Measurements from ENCODE around the gene ZNF492.
"Not testable (repeated sequence)": the region's sequence is repeated elsewhere in the genome, so short reads cannot be mapped to it uniquely, and the experiment has no call there.

ZNF492 gene

DNA sequence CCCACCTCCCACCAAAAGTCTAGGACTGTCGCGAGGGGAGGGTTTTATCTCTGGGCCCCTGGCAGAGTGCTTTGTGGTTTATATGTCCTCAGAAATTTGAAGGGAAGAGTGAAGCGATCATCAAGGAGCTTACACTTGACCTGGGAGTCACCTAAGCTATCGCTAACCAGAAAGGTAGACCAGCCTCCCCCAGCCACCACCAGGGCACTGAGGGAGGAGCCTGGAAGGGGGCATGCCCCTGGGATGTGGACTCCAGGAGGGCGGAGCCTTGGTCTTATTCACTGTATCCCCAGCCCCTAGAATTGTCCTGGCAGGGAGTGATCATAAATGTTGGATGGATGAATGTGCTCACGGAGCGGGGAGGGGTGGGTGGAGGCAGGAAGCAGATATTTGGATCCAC, 16.9 kb upstream of the ZNF492 start:
- DNase-seq (ENCODE audit: low read depth, low spot score), result not testable (repeated sequence)

DNA sequence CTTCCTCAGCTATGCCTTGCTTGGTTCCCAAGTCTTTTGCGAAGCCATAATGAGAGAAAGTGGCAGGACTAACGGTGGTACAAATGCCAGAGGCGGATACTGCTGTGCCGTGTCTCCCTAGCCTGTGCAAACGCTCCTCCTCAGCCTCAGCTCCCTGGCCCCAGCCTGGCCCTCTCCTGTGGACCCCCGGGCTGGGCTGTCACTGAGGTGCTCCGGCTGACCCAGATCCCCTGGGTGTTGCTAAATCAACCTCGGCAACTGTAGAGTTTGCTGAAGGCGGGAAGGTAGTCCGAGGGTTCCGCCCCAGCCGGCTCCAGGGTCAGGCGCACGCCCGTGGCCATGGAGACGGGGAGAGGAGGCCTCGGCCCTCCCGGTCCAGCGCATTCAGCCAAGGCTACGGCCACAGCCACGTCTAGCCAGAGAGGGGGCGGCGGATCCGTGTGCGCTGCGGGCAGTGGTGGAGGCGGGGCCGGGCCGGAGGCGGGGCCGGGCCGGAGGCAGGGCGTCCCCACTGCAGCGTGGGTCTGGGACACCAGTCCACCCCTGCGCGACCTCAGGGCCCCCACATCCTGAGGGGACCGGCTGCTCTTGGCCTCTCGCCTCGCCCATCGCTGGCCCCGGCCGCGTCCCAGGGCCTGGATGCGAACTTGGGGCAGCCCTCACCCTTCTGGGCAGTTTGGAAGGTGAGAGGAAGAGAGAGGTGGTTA, 16.4 kb upstream of the ZNF492 start:
- DNase-seq (ENCODE audit: low read depth, low spot score), result no peak

DNA sequence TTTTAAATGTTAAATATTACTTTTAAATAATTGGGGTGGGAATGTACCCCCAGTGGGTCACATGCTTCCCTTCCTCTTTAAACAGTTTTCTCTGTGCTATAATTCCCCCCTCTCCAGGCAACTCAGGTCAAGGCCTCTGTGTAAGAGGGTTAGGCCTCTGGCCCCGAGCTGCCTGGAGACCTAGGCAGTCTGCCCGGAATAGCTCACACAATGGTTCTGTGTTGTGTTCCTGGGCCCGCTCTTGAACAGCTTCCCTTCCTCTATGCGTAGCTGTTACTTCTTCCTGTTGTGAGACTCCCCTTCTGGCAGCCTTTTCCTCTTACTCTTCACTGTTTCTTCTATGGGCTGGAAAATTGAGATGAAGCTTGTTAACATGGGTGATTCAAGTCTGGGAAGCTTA, 14.8 kb upstream of the ZNF492 start:
- DNase-seq (ENCODE audit: low read depth, low spot score), result no peak

DNA sequence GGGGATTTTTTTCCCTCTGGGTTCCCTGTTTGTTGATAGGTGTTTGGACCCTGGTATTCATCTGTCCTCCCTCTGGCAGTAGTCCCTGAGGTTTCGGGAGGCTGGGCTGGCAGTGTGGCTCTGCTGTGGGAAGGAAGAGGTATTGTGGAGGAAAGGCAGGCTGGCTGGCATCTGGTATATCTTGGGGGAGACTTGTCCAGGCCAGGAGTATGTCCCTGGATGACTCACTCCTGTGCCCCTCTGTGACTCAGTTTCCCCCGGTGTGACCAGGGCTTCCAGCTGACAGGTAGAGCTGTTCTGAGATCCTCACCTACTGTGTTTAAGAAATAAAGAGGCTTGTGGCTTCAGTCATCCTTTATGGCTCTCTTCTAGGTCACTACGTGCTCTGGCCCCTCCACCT, 14.2 kb upstream of the ZNF492 start:
- DNase-seq (ENCODE audit: low read depth, low spot score), result no peak

DNA sequence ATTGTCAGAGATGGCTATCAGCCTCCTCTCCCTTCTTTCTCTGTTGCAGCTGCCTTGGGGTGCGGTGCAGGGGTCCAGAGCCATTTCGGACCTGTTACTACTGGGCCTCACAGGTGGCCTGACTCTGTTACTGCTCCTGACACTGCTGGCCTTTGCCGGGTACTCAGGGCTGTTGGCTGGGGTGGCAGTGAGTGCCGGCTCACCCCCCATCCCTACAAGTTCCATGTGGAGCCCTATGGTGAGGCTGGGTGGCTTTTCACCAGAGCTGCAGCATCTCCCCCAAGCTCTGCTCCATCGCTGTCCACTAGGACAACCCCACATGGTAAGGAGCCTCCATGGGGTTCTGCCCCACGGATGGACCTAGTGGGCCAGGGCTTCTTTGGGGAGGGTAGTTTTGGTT, 13.7 kb upstream of the ZNF492 start:
- no peak for DNase-seq (ENCODE audit: low read depth, low spot score)

DNA sequence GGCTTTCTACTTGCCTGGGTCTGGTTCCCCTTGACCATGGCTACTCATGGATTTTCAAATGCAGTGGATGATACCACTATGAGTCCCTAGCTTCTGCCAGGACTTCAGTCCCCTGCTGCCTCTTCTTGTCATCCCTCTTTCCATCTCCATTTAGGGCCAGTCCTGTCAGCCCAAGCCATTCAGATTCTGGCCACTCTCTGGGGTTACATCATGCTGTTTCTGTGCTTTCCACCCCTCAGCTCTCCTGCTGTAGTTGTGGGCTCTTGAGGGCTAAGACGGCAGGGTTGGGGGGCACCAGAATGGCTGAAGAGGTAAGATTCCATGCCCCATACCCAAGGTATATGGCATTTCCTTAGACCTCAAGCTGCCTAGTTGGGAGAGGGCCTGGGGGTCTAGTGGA, 13.2 kb upstream of the ZNF492 start:
- no peak for DNase-seq (ENCODE audit: low read depth, low spot score)

DNA sequence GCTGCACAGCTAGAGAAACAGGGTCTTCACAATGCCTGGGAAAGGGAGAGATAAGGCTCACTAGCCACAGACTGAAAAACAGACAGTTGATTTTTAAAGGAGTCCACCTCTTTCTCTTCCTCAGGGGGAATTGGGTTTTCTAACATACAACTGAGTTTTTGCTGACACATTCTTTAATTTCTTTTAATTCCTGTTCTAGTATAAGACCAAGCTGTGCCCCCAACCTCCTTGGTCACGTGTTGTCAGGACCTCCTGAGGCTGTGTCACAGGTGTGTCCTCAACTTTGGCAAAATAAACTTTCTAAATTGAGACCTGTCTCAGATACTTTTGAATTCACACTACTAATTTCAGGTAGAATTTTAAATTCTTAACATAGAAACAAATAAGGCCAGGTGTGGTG, 12.1 kb upstream of the ZNF492 start:
- no peak for DNase-seq (ENCODE audit: low read depth, low spot score)

DNA sequence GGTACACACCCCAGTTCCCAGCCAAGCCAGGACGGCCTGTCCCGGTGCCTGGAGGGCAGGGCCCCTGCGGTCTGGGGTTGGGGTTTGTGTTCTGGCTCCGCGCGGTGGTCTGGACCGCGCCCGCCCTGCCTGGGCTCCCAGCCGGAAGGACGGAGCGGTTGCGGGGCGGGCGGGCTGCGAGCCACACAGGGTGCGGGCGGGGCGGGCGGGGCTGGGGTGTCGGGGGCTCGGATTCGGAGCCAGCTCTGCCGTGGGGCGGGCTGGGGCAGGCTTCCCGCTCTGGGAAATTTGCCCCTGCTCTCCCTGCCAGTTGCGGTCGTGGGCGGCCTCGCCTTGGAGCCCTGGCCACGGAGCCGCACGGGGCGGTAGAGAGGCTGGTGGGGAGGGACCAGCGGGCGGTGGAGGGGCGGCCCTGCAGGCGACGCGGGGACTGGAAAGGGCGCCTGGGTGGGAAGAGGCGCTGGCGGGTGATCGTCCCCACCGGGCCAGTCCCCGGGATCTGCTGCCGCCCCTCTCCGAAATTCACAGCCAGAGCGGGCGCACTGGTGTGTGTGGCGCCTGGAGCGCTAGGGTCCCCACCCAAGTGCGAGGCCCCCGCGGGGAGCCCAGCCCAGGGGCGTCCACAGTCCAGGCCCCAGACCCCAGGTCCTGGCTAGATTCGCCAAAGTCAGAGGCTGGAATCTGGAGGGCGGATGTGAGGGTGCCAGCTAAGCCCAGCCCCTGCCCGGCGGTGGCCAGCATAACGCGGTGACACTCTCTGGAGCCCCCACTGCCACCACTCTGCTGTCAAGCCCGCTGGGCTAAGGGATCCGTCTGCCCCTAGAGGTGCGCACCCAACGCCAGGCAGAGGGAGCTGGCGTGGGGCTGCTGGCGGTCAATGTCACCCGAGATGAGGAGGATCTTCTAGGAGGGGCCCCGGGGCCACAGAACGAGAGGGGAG, 11.0 kb upstream of the ZNF492 start:
- no peak for DNase-seq (ENCODE audit: low read depth, low spot score)

DNA sequence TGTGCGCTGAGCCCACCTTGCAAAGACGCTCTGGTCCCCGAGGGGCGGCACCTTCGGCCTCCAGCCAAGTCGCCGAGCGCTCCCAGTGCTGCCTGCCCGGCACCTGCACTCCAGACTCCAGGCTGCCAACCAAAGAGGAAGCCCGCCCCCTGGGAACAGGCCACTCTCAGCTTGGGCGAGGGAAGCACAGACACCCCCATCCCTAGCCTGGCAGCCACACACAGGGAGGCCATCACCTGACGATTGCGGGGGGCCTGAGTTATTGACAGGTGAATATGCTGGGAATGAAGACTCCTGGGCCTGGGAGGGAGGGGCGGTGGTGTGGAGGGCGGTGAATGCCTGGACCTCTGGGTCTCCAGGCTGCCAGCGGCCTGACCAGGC, 10.3 kb upstream of the ZNF492 start:
- no peak for DNase-seq (ENCODE audit: low read depth, low spot score)

DNA sequence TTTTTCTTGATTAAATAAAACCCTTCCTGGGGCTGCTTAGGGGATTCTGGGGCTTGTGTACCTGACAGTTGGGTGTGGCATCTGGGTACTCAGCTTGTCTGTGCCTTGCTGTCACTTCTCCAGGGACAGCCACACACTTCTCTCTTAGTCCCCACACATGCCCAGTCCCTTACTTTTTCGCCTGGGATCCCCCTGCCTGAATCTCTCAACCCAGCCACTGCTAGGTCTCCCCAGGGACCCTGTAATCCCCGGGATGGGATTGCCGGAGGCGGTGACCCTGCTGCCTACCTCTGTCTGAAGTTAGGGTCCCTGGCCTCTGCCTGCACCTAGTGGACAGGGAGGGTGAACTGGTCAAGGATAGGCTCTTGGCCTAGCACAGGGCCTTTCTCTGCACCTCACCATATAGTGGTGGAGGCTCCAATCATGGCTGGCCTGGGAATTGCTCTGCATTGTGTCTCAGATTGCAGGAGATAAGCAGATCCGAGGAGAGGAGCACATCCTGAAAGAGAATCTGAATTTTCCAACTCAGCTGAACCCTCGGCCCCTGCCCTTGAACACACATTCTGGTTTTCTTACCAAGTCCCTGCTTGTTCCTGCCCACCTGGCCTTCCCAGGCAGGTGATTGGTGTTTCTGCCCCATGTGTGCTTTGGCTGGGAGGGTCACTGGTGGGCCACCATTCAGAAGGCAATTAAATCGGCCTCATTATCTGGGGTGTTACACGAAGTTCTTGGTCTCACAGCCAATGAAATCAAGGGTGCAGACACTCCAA, 8.7 kb upstream of the ZNF492 start:
- DNase-seq (ENCODE audit: low read depth, low spot score), result no peak

DNA sequence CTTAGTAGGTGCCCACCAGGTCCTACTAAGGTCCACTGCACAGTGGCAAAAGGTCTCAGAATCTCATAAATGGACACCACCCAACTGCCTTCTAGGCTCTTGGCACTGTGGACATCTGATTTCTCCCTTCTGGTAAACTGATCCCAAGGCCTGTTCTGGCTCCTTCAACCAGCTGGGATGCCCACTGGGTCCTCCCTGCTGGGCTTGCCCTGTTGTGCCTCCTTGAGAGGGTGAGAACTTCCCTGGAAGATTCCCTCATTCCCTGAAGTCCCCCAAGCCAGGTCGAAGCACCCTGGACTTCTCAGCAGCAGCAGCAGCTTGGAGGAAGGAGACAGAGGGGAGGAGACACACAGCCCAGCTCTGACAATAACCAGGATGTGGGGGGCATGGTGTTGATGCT, 6.6 kb upstream of the ZNF492 start:
- DNase-seq (ENCODE audit: low read depth, low spot score), result no peak

DNA sequence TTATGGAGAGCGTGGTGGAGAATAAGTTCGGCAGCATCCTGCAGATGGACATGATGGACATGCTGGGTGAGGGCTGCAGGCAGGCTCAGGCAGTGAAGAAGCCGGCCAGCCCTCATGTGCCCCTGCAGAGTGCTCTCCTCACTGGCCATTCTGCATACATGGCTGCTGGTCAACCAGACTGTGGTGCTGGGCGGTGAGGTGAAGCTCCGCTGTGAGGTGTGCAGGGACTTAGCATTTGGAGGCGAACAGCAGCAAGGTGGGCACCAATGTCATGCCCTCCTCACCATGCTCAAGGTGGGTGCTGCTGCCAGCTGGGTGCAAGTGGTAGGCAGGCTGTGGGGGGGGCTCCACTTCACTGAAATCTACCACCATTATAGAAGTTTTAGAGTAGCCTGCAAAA, 5.7 kb upstream of the ZNF492 start:
- DNase-seq (ENCODE audit: low read depth, low spot score), result no peak

DNA sequence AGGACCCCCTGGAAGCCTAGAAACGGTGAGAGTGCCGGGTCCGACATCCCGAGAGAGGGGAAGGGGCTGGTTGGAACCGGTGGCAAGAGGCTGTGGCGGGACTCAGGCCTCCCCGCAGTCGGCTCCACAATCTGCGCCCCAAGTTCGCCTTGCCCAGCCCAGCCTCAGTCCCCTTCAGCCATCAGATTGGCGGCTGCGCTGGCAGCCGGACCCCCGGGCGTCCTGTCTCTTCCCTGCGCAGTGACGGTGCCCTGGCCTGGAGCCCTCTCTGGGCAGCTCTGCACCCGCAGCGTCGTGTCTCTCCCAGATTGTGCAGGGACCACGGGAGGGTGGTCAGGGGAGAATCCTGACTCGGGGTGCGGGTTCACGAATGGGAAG, 315 bp downstream of the ZNF492 start:
- DNase-seq (ENCODE audit: low read depth, low spot score), result no peak

DNA sequence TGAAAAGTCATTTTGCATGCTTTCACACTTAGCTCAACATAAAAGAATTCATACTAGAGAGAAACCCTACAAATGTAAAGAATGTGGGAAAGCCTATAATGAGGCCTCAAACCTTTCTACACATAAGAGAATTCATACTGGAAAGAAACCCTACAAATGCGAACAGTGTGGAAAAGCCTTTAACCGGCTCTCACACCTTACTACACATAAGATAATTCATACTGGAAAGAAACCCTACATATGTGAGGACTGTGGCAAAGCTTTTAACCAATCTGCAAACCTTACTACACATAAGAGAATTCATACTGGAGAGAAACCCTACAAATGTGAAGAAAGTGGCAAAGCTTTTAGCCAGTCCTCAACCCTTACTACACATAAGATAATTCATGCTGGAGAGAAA, 51.4 kb downstream of the ZNF492 start:
- not testable (repeated sequence) for DNase-seq (ENCODE audit: low read depth, low spot score)

DNA sequence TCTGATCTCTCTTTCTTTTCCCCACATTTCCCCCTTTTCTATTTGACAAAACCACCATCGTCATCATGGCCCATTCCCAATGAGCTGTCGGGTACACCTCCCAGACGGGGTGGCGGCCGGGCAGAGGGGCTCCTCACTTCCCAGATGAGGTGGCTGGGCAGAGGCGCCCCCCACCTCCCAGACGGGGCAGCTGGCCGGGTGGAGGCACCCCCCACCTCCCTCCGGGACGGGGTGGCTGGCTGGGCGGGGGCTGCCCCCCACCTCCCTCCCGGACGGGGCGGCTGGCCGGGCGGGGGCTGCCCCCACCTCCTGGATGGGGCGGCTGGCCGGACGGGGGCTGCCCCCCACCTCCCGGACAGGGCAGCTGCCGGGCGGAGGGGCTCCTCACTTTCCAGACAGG, 68.5 kb downstream of the ZNF492 start:
- DNase-seq (ENCODE audit: low read depth, low spot score), result not testable (repeated sequence)

DNA sequence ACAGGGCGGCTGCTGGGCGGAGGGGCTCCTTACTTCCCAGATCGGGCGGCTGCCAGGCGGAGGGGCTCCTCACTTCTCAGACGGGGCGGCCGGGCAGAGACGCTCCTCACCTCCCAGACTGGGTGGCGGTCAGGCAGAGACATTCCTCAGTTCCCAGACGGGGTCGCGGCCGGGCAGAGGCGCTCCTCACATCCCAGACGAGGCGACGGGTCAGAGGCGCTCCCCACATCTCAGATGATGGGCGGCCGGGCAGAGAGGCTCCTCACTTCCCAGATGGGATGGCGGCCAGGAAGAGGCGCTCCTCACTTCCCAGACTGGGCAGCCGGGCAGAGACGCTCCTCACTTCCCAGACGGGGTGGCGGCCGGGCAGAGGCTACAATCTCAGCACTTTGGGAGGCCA, 69.0 kb downstream of the ZNF492 start:
- not testable (repeated sequence) for DNase-seq (ENCODE audit: low read depth, low spot score)

DNA sequence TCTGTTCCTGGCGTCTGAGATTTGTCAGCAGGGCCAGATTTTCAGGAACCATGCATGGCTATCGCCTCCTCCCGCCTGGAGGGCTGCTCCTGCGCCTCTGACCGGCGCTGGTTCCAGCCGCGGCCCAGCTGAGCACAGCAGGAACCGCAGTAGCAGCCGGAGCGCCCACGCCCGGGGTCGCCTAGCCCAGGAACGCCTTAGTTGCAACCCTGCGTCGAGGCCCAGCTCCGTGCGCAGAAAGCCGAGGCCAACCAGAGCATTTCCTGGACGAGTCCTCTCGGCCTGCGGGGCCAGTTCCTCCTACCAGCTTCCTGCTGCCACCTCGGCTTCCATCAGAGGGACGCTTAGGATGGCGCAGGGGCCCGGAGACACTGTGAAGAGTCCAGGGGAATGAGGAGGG, 74.9 kb downstream of the ZNF492 start:
- no peak for DNase-seq (ENCODE audit: low read depth, low spot score)

Measured in activated naive CD8-positive, alpha-beta T cell treated with anti-CD3 and anti-CD28 coated beads, Interleukin-2, amount 50 U/mL, for 16 hours (primary cell).